Neuronal stem cell (in vitro differentiated cells): ENCODE data around the gene SPPL3.

Experiments used
- DNase-seq: peaks from one replicate; pipeline ENCODE4 v3.0.0-alpha.2; 2013; ENCODE audit warnings: low spot score
- H2AFZ ChIP-seq: one replicate; pipeline ENCODE4 v1.6.1; 2013; ENCODE audit warnings: mild to moderate bottlenecking, low read length, inconsistent platforms
- H2AK5ac ChIP-seq: 2 replicates; pipeline ENCODE4 v1.6.1; 2013; ENCODE audit warnings: low read depth, mild to moderate bottlenecking, inconsistent platforms, low read length, moderate library complexity, mixed read lengths
- H2BK120ac ChIP-seq: 2 replicates; pipeline ENCODE4 v1.6.1; 2013; ENCODE audit warnings: low read depth, mild to moderate bottlenecking, inconsistent platforms, low read length, moderate library complexity, mixed read lengths
- H2BK12ac ChIP-seq: one replicate; pipeline ENCODE4 v1.6.1; 2013; ENCODE audit warnings: low read length, inconsistent platforms
- H2BK15ac ChIP-seq: 2 replicates; pipeline ENCODE4 v1.6.1; 2013; ENCODE audit warnings: mild to moderate bottlenecking, low read length, inconsistent platforms, mixed read lengths
- H2BK5ac ChIP-seq: one replicate; pipeline ENCODE4 v1.6.1; 2013; ENCODE audit warnings: inconsistent platforms, mild to moderate bottlenecking, low read length, moderate library complexity
- H3K14ac ChIP-seq: one replicate; pipeline ENCODE4 v1.6.1; 2013; ENCODE audit warnings: low read length, inconsistent platforms
- H3K18ac ChIP-seq: 2 replicates; pipeline ENCODE4 v1.6.1; 2013; ENCODE audit warnings: low read length, inconsistent platforms
- H3K23ac ChIP-seq: 2 replicates; pipeline ENCODE4 v1.6.1; 2013; ENCODE audit warnings: low read depth, mild to moderate bottlenecking, mixed read lengths, low read length, inconsistent platforms; ENCODE audit not compliant: poor library complexity
- H3K27ac ChIP-seq: replicated peaks from 3 replicates; pipeline ENCODE4 v1.5.1; 2013; ENCODE audit warnings: low read length, inconsistent platforms
- H3K27me3 ChIP-seq, 3 experiments: 2 replicates each; pipeline ENCODE4 v1.6.1; 2013; ENCODE audit warnings: low read length in 3 of 3, mild to moderate bottlenecking in 2 of 3, inconsistent platforms in 1 of 3, low read depth in 1 of 3, mixed read lengths in 1 of 3, moderate library complexity in 1 of 3; ENCODE audit not compliant: control insufficient read depth in 3 of 3, insufficient read depth in 3 of 3
- H3K36me3 ChIP-seq, 2 donors: replicated peaks in 1 of 2; 2 replicates each; pipeline ENCODE4 v1.6.1; 2013; ENCODE audit warnings: low read length in 2 of 2; ENCODE audit not compliant: control insufficient read depth in 2 of 2, insufficient read depth in 2 of 2
- H3K4ac ChIP-seq: 2 replicates; pipeline ENCODE4 v1.6.1; 2013; ENCODE audit warnings: inconsistent platforms, mild to moderate bottlenecking, low read length, moderate library complexity
- H3K4me1 ChIP-seq, 2 donors: 1 replicate in 1 of 2; 2 replicates in 1 of 2; pipeline ENCODE4 v1.6.1; 2013; ENCODE audit warnings: low read length in 2 of 2, low read depth in 1 of 2; ENCODE audit not compliant: control insufficient read depth in 2 of 2, insufficient read depth in 1 of 2
- H3K4me2 ChIP-seq: one replicate; pipeline ENCODE4 v1.6.1; 2013; ENCODE audit warnings: mild to moderate bottlenecking, low read length, inconsistent platforms; ENCODE audit not compliant: insufficient read depth, poor library complexity, severe bottlenecking
- H3K4me3 ChIP-seq, 2 donors: 2 replicates each; pipeline ENCODE4 v1.5.1; 2013; ENCODE audit warnings: low read length in 2 of 2, mild to moderate bottlenecking in 2 of 2, inconsistent platforms in 1 of 2, moderate library complexity in 1 of 2
- H3K79me1 ChIP-seq: one replicate; pipeline ENCODE4 v1.6.1; 2013; ENCODE audit warnings: low read depth, mild to moderate bottlenecking, inconsistent platforms, low read length, moderate library complexity
- H3K9ac ChIP-seq: one replicate; pipeline ENCODE4 v1.6.1; 2013; ENCODE audit warnings: mild to moderate bottlenecking, low read depth, low read length, inconsistent platforms; ENCODE audit not compliant: poor library complexity
- H3K9me3 ChIP-seq, 2 donors: replicated peaks in 1 of 2; 2 replicates each; pipeline versions ENCODE3 to v1.6.1; 2013; ENCODE audit warnings: low read length in 2 of 2, mild to moderate bottlenecking in 2 of 2, inconsistent platforms in 1 of 2, low read depth in 1 of 2, mixed read lengths in 1 of 2, moderate library complexity in 1 of 2; ENCODE audit not compliant: control insufficient read depth in 2 of 2, insufficient read depth in 1 of 2
- H4K8ac ChIP-seq: one replicate; pipeline ENCODE4 v1.6.1; 2013; ENCODE audit warnings: low read depth, mild to moderate bottlenecking, inconsistent platforms, low read length, moderate library complexity
- H4K91ac ChIP-seq: one replicate; pipeline ENCODE4 v1.6.1; 2013; ENCODE audit warnings: low read length, low read depth, mild to moderate bottlenecking, inconsistent platforms; ENCODE audit not compliant: poor library complexity
- WGBS, 2 donors: extraction: QIAGEN DNeasy Blood & Tissue Kit; methylation state at CpG; one replicate each; pipeline ENCODE4 v1.1.7; 2013; ENCODE audit warnings: missing lambda C conversion rate in 2 of 2, mixed read lengths in 1 of 2; ENCODE audit not compliant: insufficient read length in 2 of 2, insufficient replicate concordance in 1 of 2; ENCODE audit errors: extremely low coverage in 2 of 2; 5-methylcytosine and 5-hydroxymethylcytosine counted together

The SPPL3 gene

DNA sequence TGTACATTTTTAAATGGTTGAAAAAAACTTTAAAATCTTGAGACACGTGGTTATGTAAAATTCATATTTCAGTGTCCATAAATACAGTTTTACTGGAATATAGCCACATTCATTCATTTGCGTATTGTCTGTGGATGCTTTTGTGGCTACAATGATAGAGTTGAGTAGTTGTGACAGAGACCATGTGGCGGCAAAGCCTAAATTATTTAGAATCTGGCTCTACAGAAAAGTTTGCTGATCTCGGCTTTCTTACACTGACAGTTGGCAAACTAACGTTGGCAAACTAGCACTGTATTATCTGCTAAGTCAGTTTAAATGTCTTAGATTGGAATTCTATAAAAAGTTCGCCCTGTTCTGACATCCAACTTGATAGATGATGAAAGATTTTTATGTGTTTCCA, 191.5 kb downstream of the SPPL3 start:
- H3K27me3 ChIP-seq: no peaks in the 10 kb centered on the region
- no peak overlapping the region for H3K23ac ChIP-seq
- peaks cover 30 to 60% of the 10 kb centered on the region in 2 donors for H3K36me3 ChIP-seq
- no peak overlapping the region for H3K18ac ChIP-seq
- H2BK5ac ChIP-seq: no peak overlapping the region
- no peak overlapping the region for H2AFZ ChIP-seq
- WGBS, 2 donors: no CpG with 5 or more reads among the region's 6 CpGs
- no peak overlapping the region for H4K91ac ChIP-seq
- no peak overlapping the region for H3K4ac ChIP-seq
- no peak overlapping the region for H2BK120ac ChIP-seq
- no peak overlapping the region for H4K8ac ChIP-seq
- no peak overlapping the region for H3K27ac ChIP-seq
- no peak overlapping the region for H3K4me3 ChIP-seq
- no peak overlapping the region for H2BK15ac ChIP-seq
- no peak overlapping the region for H2BK12ac ChIP-seq
- H3K4me2 ChIP-seq: no peak overlapping the region
- no peak overlapping the region for H2AK5ac ChIP-seq
- H3K9ac ChIP-seq: no peak overlapping the region
- peaks cover 10 to 13% of the 10 kb centered on the region in 2 donors for H3K4me1 ChIP-seq
- no peaks in the 10 kb centered on the region for H3K9me3 ChIP-seq
- DNase-seq: no peak
- H3K14ac ChIP-seq: no peak overlapping the region
- peaks cover 7% of the 10 kb centered on the region for H3K79me1 ChIP-seq
